Suppressor macrophage treated with lipopolysaccharide for 4 hours (primary cell): ENCODE results near the gene ITGB2.
"Not testable (repeated sequence)": the region's sequence is repeated elsewhere in the genome, so short reads cannot be mapped to it uniquely, and the experiment has no call there.

Experiments used
- DNase-seq: peaks from one replicate; pipeline ENCODE4 v3.0.0-alpha.2; 2020

Gene ITGB2

DNA sequence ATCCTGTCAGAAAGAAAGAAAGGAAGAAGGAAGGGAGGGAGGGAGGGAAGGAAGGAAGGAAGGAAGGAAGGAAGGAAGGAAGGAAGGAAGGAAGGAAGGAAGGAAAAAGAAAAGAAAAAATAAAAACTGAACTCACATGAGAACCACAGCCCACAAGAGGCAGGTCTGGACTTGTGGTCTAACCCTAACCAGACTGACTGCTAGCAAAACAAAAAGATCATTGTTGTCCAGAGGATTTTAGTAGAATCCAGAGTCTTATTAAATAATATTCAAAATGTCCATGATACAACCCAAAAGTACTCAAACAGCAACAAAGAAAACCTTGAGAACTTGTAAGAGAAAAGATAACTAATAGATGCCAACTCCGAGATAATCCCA lies 4.7 kb upstream of the ITGB2 start:
- no peak for DNase-seq

DNA sequence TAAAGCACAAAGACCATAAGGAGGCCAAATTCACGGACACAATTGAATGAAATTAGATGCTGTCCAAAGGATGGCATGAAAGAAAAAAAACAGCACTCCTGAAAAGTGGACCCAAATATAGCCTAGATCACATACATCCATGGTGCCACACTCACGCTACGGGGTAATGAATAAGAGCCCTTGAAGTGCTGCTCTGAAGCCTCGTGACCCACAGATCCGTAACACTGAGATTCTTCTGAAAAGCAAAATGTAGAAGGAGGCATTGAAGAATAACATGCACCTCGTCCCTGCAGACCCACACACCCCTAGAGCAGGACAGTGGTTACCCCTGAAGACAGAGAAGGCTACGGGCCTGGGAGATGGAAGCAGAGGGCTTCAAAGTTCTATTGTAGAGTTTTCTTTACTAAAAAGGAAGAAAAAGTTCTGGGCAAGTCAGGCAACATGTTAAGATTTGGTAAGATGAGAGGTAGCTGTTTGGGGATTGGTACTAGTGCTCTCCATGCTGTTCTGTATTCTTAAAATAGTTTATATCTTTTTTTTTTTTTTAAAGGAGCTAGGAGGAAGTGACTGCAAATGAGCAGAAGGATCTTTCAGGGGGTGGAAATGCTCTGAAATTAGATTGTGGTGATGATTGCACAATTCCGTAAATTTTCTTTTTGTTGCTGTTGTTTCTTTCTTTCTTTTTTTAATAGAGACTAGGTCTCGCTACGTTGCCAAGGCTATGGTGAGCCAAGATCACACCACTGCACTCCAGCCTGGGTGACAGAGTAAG lies 4.1 kb upstream of the ITGB2 start:
- peak; percentile 87 for DNase-seq

DNA sequence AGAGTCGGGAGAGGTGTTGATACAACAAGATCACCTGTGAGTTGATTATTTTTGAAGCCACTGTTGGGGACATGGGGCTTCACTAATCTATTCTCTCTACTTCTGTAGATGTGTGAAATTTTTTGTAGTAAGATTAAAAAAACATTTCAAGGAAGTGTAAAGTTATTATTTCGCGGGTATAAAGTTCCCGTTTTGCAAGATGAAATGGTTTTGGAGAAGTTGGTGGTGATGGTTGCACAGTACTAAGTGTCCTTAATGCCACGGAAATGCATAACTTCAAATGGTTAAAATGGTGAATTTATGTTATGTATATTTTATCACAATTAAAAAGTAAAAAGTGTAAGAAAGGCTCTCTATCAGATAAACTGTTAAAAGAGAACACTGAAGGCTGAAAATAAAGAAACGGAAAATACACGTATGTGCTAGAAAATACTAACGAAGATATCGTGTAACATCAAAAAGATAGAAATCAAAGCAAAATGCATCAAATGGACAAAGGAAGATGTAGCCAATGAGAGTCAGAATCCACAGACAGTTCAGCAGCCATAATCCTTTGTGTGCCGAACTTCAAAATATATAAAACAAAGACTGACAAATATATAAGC lies 2.9 kb upstream of the ITGB2 start:
- peak; percentile 57 for DNase-seq

DNA sequence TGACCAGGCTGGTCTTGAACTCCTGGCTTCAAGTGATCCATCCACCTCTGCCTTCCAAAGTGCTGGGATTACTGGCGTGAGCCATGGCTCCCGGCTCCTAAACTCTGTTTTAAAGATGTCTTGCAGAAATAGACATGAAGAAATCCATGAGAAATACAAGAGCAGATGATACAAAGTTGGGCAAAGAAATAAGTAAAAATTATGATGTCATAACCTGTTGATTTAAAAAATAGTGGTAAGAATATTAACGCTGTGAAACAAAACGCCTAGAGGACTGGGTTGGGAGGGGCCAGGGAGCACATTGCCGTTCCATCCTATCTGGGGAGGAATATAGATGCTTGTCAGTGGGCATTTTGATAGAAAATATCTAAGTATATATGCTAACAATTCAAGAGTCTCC lies 1.2 kb upstream of the ITGB2 start:
- no peak for DNase-seq

DNA sequence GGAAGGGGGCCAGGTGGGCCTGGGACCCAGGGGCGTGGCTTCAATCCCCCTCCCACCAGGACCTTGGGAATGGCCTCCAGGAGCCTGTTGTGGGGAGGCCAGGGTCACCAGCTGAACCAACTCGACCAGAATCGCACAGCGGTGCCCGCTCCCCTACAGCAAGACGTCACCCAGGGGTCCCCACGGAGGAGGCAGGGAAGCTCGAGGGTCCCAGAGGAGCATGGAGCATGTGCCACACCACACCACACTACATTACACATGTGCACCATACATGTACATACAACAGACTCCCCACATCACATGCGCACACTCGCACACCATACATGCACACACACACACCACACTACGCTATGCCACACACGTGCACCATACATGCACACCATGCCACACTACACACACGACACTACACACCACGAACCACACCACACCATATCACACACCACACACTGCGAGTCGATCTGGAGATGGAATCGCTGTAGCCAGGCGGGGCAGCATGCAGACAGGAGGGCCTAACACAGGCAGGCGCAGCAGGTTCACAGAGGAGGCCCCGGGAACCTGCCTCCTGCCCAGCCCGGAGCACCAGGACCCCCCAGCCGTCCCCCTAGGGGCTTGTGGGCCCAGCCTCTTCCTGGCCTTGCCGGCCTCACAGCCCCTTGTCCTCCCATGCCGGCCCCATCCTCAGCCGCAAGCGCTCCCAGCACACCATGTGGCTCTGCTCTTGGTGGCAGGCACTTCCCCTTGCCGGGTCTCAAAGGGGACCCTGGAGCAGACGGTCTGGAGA lies 596 bp downstream of the ITGB2 start:
- DNase-seq, result no peak

DNA sequence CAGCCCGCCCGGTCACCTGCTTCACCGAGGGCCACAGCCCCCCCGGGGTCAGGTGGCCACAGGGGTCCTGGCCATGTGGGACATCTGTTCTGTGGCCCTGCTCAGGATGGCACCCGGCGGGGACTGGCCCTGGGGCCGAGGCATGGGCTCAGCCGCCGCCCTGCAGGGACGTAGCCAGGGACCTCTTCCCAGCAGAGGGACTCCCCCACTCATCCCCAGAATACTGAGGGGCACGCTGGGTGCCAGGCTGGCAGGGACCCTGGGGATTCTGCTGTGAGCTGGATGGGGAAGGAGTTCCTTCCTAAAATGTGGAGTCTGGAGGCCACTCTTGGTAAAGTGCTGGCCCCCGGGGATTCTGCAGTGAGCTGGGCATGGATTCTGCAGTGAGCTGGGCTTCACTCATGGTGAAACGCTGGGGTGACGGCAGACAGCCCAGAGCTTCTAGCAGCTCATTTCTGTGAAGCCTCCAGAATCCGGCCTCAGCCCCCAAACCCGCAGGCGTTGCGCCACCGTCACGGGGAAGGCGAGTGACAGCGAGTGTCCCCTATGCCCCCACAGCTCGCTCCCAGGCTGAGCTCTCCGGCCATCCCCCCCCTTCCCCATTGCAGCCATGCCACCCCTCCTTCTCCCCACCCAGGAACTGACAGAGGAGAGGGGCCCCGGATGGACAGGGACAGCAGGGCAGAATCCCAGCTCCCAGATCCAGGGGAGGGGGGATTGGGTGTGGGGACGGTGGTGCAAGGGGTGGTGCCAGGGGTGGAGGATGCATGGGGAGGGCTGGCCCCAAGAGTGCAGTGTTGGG lies 1.4 kb downstream of the ITGB2 start:
- DNase-seq, result peak; percentile 66

DNA sequence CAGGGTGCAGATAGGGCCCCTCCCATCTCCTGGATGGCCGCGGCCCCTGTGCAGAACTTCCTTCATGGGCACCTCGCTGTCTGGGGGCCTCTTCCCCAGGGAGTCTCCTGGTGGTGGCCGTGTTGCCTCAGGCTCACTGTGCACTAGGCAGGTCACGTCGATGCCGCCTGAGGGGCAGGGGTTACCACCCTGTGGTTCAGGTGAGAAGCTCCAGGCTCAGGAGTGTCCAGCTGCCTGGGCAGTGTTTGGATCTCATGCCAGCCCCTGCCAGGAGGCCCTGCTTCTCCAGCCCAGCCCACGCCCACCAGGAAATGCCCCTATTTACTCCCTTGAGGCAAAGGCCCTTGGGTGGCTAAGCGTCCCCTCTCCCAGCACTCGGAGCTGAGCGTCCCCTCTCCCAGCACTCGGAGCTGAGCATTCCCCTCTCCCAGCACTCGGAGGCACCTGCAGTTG lies 2.1 kb downstream of the ITGB2 start:
- DNase-seq, result no peak

DNA sequence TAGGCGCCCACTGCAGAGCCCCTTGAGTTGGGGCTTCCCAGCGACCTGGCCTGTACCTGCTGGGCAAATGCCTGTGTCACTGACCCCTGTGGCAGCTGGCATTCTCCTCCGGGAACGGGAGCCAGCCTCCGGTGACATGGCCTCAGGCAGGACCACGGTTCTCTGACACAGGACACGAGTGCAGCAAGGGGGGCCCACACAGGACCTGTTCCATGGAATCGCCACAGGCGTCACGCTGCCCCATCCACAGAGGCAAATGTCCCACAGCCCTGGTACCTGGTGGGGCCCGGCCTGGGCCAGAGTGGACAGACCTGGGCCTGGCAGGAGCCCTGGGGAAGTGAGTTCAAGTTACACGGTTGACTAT lies 2.6 kb downstream of the ITGB2 start:
- DNase-seq, result no peak

DNA sequence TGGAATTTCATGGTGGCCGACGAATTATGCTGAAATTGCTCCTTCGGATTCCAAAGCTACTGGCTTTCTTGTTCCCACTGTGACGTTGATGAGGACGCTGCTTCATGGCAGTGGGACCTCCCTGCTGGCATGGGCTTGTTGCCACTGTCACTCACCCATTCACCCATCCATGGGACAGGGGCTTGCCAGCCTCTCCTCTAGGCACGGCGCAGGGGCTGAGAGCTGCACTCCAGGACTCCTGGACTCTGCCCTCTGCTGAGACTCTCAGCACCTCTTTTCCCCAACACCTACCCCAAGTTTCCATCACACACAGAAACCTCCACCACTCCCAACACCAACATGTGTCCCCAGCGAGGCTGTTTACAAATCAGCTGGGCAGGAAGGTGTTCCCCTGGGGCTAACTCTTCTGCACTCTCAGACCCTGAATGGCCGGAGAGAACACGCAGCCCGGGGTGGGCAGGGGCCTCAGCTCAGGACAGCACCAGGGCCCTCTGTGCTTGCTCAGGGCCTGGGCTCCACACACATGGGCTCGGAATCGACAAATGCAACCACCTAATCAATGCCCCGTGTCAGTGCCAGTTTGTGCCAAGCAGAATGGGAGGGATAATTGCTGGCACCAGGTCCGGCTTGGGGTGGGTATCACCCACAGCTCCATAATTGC lies 3.1 kb downstream of the ITGB2 start:
- DNase-seq, result no peak

DNA sequence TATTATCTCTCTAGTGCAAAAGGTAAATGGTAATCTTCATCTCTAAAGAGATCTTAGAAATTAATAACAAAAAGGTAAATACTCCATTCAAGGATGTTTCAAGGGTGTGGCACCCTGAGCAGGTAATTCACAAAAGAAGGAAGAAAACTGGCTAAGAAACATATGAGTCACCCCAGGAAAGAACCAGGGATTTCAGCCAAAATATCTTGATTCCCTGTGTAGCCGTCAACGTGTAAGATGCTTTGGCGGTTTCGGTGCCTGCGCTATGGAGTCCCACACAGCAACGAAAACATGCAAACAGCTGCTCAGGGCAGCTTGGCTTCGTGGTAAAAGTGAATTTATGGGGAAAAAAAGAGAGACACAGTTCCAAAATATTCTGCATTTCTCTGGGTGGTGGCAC lies 3.7 kb downstream of the ITGB2 start:
- no peak for DNase-seq

DNA sequence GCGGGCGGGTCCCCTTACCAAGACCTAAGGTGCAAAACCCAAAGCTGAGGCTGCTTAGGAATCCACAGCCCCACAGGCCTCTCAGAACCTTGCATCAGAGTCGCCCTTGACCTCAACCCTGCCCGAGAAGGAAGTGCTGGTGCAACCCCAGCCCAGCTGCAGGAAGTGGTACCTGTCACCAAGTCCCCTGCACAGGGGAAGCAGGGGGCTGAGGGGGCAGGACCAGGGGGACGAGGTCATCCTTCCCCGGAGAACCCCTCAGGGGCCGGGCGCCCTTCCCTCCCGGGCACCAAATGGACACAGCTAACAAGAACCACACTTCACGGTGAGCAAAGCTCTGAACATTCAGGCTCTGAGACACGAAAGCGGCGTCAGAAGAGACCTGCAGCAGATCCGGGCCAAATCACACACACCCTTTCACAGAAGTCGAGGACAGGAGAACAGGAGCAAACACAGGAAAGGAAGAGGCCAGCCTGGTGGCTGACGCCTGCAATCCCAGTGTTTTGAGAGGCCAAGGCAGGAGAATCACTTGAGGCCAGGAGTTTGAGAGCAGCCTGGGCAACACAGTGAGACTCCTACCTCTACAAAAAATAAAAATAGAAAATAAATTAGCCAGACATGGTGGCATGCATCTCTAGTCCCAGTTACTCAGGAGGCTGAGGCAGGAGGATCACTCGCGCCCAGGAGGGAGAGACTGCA lies 6.4 kb downstream of the ITGB2 start:
- peak; percentile 71 for DNase-seq

DNA sequence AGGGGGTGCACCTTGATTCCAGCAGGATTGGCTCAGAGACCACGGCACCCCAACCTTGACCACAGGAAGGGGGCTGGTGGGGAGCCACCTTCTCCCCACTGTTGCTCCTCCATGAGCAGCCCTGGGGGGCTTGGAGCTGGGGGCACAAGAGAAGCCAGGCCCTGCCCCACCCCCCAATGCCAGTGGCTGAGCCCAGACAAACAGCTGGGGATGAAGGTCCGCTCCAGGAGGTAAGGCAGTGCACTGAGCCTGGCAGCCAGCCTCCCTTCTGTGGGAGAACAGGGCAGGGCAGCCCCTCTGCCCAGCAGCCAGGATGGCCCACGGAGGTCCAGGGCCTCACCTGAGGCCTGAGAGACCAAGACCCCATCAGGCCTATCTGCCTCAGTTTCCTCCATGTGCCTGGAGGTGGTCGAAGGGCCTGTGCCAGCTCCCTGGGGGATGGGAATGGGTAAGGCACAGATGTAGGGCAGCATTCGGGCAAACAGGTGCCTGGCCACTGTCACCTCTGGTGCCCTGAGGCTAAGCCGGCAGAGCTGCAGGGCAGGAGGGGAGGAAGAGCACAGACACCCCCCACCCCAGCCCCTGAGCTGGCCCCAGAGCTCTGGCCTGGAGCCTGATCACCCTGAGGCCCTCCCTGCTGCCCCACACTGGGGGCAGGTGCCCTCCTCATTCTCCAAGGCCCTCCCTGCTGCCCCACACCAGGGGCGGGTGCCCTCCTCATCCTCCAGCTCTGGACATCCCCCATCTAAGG lies 7.1 kb downstream of the ITGB2 start:
- no peak for DNase-seq

DNA sequence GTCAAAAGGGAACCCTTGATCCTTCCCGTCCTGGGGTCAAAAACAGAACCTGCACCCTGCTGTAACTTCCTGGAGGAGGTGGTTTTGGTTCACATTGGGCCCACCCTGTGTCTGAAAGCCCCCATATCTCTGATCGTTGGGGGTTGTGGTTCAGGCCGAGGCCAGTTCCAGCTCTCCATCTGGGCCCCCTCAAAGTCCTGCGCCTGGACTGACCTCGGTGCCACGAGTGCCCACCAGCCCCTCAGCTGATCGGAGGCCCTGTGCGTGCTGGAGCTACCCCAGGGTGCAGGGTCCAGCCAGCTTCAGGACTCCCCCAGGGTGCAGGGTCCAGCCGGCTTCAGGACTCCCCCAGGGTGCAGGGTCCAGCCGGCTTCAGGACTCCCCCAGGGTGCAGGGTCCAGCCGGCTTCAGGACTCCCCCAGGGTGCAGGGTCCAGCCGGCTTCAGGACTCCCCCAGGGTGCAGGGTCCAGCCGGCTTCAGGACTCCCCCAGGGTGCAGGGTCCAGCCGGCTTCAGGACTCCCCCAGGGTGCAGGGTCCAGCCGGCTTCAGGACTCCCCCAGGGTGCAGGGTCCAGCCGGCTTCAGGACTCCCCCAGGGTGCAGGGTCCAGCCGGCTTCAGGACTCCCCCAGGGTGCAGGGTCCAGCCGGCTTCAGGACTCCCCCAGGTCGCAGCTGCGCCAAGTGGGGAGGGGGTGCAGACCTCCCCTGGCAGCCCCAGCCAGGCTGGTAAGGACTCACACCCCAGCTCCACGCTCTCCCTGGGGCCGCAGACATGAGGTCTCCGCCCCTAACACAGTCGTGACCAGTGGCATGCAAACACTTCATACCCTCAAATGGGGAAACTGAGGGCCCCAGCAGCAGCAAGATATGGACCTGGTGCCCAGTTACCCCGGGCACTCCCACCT lies 7.9 kb downstream of the ITGB2 start:
- not testable (repeated sequence) for DNase-seq

DNA sequence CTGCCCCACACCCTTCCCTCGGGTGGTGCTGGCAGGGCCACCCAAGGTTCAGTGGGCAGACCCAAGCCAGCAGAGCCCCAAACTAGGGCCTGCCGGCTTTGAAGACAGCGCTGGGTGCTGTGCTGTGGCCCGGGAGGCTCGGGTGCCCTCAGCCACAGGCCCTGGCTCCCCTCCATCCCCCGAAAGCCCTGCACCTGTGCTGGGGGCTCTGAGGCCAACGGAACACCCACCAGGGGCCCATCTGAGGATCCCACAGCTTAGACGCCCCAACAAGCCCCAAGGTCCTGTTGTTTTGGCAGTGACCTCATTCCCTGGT lies 8.6 kb downstream of the ITGB2 start:
- no peak for DNase-seq

DNA sequence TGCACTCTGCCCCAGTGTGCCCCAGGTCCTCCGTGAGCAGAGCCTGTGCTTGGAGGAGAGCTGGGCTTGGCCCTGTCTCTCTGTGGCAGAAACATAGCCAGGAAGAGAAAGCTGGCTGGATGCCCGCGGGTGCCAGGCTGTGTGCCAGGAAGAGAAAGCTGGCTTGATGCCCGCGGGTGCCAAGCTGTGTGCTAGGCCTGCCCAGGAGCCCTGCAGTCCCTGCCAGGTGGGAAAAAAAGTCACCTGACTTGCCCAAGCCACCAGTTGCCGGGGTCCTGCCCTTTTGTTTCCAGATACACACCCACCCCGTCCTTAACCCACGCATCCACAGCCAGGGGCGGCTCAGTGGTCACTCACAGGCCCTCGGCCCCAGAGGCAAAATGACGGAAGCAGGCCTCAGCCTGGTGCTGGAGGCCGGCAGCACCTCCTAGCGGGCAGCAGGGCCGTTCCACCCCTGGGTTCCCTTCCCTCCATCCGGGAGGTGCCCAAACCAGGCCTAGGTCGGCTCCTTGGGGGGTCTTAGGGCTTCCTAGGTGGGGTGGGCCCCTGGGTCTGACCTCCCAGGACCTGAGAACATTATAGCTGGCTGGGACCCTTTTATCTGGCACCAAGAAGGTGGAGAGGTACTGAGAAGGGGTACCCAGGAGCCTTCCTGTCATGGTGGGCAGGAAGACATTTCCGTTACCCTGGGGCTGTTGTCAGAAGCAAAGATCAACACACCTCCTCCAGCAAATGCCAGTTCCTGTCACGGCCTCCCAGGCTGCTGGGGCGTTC lies 9.1 kb downstream of the ITGB2 start:
- peak; percentile 86 for DNase-seq

DNA sequence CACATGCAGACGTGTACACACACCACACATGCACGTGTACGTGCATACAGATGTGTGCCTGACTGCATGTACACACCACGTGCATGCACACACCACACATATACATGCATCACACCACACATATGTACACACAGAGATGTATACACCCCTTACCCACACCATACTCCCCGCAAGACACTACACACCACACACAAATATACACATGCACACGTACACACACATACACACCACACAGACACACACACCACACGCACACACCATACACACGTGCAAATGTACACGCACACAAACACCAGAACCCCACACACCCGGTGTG lies 9.7 kb downstream of the ITGB2 start:
- DNase-seq, result no peak

DNA sequence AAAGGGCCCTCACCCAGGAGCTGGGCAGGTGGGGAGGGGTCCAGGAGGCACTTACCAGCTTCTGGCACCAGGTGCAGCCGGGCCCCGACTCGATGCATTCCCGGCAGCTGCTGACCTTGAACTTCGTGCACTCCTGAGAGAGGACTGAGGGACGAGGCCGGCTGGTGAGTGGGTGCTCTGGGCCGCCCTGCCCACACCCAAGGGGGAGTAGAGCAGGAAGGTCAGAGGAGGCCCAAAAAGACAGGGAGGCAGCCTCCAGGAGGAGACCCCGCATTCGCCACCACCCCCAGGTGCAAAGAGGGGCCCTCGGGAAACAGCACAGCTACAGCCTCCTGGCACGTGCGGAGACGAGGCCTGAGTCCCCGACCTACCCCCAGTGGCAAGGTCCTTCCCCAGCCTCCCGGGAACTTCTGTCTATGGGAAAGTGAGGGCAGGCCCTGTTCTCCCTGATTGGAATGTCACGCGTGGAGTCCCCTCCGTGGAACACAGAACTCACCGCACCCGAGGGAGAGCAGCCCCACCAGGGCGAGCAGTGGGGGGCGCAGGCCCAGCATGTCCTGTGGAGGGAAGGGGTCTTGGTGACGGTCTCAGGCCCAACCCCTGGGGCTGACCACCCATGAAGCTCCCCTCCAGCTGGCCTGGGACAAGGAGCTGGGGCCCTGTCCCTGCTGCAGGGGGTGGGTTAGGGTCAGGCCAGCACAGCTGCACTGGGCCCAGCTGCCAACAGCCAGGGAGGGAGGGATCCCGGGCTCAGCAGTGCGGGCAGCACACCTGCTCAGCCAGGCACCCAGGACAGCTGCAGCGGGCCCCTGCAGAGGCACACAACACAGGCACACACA lies 10.3 kb downstream of the ITGB2 start:
- DNase-seq, result no peak

DNA sequence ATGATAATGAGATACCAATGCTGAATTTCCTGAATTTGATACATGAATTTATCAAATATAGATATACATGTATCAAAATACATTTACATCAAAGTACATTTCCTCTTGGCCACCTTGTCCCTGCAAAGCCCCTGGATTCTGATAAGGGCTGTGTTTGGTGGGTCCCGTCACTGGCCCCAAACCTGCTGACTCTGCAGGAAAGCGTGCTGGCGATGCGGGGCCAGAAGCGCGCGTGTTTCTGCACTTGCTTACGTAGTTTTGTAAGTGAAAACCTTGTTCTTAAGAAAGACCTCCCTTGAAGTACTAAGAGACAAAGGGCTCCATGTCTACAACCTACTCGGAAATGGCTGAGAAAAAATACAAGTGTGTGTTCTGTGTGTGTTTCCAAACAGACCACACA lies 11.0 kb downstream of the ITGB2 start:
- no peak for DNase-seq

DNA sequence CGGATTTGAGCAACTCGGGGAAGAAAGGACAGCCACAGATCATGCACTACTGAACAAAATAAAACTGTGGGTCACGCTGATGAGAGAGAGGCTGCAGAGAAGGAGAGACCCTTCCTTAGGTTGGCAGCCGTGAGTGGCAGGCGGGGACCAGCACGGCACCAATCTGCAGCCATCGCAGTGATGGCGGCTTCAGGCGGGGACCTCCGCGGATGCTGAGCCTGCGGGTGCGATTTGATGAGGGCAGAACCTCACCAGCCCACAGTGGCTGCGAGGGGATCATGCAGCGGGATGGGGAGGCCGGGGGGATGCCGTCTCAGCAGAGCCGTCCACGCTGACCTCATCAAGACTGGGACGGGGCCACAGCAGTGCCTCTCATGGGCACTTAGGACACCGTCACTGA lies 11.8 kb downstream of the ITGB2 start:
- no peak for DNase-seq
